T-helper 1 cell treated with Interleukin-12 subunit alpha and Interleukin-12 subunit beta and Interleukin-4 antibody, amounts not matched to agents 30 μg/mL and 1 μg/mL, for 36 hours (primary cell): Measurements from ENCODE around the gene MCC.

Experiments
- H3K27ac Mint-ChIP-seq: one replicate; pipeline ENCODE4 v1.8.0; 2021; ENCODE audit warnings: mild to moderate bottlenecking, mixed read lengths
- H3K27me3 Mint-ChIP-seq: one replicate; pipeline ENCODE4 v1.8.0; 2021; ENCODE audit warnings: low read depth, mixed read lengths
- H3K36me3 Mint-ChIP-seq: one replicate; pipeline ENCODE4 v1.8.0; 2021; ENCODE audit warnings: low read depth, mixed read lengths
- H3K4me1 Mint-ChIP-seq: one replicate; pipeline ENCODE4 v1.8.0; 2021; ENCODE audit warnings: low read depth, mixed read lengths
- H3K4me3 Mint-ChIP-seq: one replicate; pipeline ENCODE4 v1.8.0; 2021; ENCODE audit warnings: mild to moderate bottlenecking, moderate library complexity, mixed read lengths
- H3K9me3 Mint-ChIP-seq: one replicate; pipeline ENCODE4 v1.8.0; 2021; ENCODE audit warnings: mixed read lengths

Gene MCC

GRCh38 chr5:113140837-113141671, 347.2 kb downstream of the MCC start:
- no peak overlapping the region for H3K4me3 Mint-ChIP-seq
- no peak overlapping the region for H3K27ac Mint-ChIP-seq
- no peaks in the 10 kb centered on the region for H3K36me3 Mint-ChIP-seq
- peaks cover 3% of the 10 kb centered on the region for H3K27me3 Mint-ChIP-seq
- H3K4me1 Mint-ChIP-seq = no peaks in the 10 kb centered on the region
- no peaks in the 10 kb centered on the region for H3K9me3 Mint-ChIP-seq

GRCh38 chr5:113133211-113133975, 354.9 kb downstream of the MCC start:
- Mint-ChIP-seq H3K9me3 (peaks cover 12% of the 10 kb centered on the region), H3K27ac (no peak overlapping the region), H3K4me3 (no peak overlapping the region), H3K36me3 (no peaks in the 10 kb centered on the region), H3K27me3 (peaks cover 6% of the 10 kb centered on the region), H3K4me1 (no peaks in the 10 kb centered on the region)

DNA sequence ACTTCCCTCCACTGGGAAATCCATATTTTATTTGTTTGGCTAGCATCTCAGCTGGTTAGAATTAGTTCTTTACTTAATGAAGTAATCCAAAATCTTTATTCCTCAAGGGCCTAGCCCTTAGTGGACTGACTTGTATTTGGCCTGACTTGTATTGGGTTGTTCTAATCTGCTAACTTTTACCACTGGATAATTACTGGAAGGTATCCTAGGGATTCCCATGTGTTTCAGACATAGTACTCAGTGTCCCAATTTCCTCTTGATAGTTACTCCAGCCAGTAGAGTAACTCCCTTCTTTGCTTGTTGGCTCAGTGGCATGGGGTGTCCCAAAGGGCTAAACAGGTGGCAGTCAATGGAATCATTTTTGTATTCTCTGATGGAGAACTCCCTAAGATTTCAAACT, 355.7 kb downstream of the MCC start:
- H3K27me3 Mint-ChIP-seq = peaks cover 10% of the 10 kb centered on the region
- H3K36me3 Mint-ChIP-seq = no peaks in the 10 kb centered on the region
- H3K4me3 Mint-ChIP-seq = no peak overlapping the region
- H3K9me3 Mint-ChIP-seq = peaks cover 12% of the 10 kb centered on the region
- no peak overlapping the region for H3K27ac Mint-ChIP-seq
- H3K4me1 Mint-ChIP-seq = no peaks in the 10 kb centered on the region

GRCh38 chr5:113128641-113129330, 359.5 kb downstream of the MCC start:
- Mint-ChIP-seq H3K27ac (no peak overlapping the region), H3K36me3 (no peaks in the 10 kb centered on the region), H3K4me3 (no peak overlapping the region), H3K27me3 (peaks cover 11% of the 10 kb centered on the region), H3K9me3 (peaks cover 12% of the 10 kb centered on the region), H3K4me1 (no peaks in the 10 kb centered on the region)

DNA sequence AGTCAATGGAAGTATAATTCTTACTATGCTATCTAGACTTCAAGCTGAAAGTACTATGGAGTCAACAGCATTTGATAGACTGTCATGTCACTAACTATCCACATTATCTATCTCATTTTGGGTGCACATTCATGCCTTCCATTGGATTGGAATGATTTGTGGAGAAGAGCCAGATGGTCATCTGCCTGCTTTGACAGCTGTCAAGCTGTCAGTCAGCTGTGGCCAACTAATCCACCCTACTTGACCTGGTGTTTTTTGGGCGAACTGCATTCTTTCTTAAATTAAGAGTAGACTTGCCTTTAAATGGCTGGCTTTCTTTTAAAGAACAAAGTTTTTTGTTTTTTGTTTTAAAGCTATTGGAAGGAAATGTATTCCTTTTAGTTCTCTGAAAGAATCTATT, 360.2 kb downstream of the MCC start:
- no peak overlapping the region for H3K4me3 Mint-ChIP-seq

GRCh38 chr5:113127021-113127420, 361.2 kb downstream of the MCC start:
- Mint-ChIP-seq H3K4me3 (no peak overlapping the region), H3K9me3 (peaks cover 12% of the 10 kb centered on the region), H3K36me3 (no peaks in the 10 kb centered on the region), H3K4me1 (no peaks in the 10 kb centered on the region), H3K27me3 (peaks cover 14% of the 10 kb centered on the region), H3K27ac (no peak overlapping the region)

More for the DNA sequence above, 360.2 kb downstream of the MCC start:
- peaks cover 12% of the 10 kb centered on the region for H3K9me3 Mint-ChIP-seq
- no peaks in the 10 kb centered on the region for H3K36me3 Mint-ChIP-seq
- peaks cover 14% of the 10 kb centered on the region for H3K27me3 Mint-ChIP-seq
- H3K27ac Mint-ChIP-seq = no peak overlapping the region
- no peaks in the 10 kb centered on the region for H3K4me1 Mint-ChIP-seq

DNA sequence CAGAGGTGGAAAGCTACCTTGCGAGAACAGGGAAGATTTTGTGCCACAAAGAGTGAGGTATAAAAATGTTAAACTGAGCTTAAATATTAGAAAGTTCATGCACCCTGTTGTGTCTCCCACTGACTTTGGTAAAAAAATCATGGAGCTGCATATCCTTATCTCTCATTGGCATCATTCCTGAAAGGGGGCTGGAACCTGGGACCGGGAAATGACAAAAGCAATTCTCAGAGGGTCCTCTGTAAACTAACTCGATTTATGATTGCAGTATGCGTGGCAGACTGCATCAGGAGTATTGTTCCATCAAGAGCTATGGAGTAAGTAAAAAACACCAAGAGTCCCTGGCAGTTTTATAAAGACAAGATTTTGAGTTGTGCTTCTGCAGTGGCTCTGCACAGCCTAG, 362.9 kb downstream of the MCC start:
- Mint-ChIP-seq H3K27me3 (peaks cover 14% of the 10 kb centered on the region), H3K4me1 (no peaks in the 10 kb centered on the region), H3K27ac (no peak overlapping the region), H3K4me3 (no peak overlapping the region), H3K9me3 (peaks cover 12% of the 10 kb centered on the region), H3K36me3 (no peaks in the 10 kb centered on the region)

GRCh38 chr5:113124914-113125313, 363.3 kb downstream of the MCC start:
- peaks cover 11% of the 10 kb centered on the region for H3K9me3 Mint-ChIP-seq
- H3K27ac Mint-ChIP-seq = no peak overlapping the region
- H3K36me3 Mint-ChIP-seq = no peaks in the 10 kb centered on the region
- no peaks in the 10 kb centered on the region for H3K4me1 Mint-ChIP-seq
- peaks cover 14% of the 10 kb centered on the region for H3K27me3 Mint-ChIP-seq
- no peak overlapping the region for H3K4me3 Mint-ChIP-seq

- H3K9me3 Mint-ChIP-seq = peaks cover 6% of the 10 kb centered on the region
- H3K4me3 Mint-ChIP-seq = no peak overlapping the region
- no peaks in the 10 kb centered on the region for H3K36me3 Mint-ChIP-seq
- no peak overlapping the region for H3K27ac Mint-ChIP-seq
- no peaks in the 10 kb centered on the region for H3K4me1 Mint-ChIP-seq
- H3K27me3 Mint-ChIP-seq = peaks cover 14% of the 10 kb centered on the region
Observed at GRCh38 chr5:113124265-113124664, 364.0 kb downstream of the MCC start.

DNA sequence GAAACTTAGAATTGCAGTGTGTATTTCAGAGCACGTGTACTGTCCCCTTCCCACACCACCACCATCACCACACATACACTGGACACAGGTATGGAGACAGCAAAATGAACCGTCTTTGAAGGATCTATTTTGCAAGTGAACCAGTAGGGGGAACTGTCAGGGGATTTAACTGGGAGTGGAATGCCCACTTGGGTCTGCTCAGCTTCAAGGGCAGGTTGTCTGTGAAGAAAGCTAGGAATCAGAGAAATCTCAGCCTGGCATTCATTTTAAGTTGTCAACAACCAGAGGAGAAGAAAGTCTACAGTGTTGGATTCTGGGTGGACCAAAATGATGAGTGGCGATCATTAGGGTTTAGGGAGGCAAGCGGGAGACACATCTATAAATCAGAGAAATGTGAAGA, 364.6 kb downstream of the MCC start:
- Mint-ChIP-seq H3K27ac (no peak overlapping the region), H3K9me3 (no peaks in the 10 kb centered on the region), H3K4me3 (no peak overlapping the region), H3K27me3 (peaks cover 14% of the 10 kb centered on the region), H3K4me1 (no peaks in the 10 kb centered on the region), H3K36me3 (no peaks in the 10 kb centered on the region)

- no peaks in the 10 kb centered on the region for H3K4me1 Mint-ChIP-seq
- H3K36me3 Mint-ChIP-seq = no peaks in the 10 kb centered on the region
- no peaks in the 10 kb centered on the region for H3K9me3 Mint-ChIP-seq
- H3K27ac Mint-ChIP-seq = no peak overlapping the region
- peaks cover 9% of the 10 kb centered on the region for H3K27me3 Mint-ChIP-seq
- H3K4me3 Mint-ChIP-seq = no peak overlapping the region
Observed at GRCh38 chr5:113122053-113122452, 366.2 kb downstream of the MCC start.

GRCh38 chr5:113119246-113119924, 368.9 kb downstream of the MCC start:
- Mint-ChIP-seq H3K9me3 (no peaks in the 10 kb centered on the region), H3K27me3 (peaks cover 6% of the 10 kb centered on the region), H3K4me3 (no peak overlapping the region), H3K27ac (no peak overlapping the region), H3K4me1 (no peaks in the 10 kb centered on the region), H3K36me3 (no peaks in the 10 kb centered on the region)

DNA sequence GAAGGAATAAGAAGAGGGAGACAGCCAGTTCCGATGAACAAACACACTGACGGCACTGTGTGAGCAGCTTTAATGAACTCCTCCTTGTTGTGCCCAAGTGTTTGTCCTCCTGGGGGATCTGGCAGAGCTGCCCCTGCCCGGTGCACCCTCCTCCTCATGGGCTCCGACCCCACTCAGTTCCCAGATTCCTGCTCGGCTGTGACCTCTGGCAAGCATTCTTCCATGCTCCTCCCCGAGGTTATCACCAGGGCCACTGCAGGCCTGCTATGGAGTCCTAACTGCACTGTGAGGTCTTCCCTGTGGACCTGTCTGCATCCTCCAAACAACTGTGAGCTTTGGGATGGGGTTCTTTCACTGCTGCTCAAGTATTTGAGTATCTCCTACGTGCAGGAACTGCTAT, 369.5 kb downstream of the MCC start:
- peaks cover 4% of the 10 kb centered on the region for H3K27me3 Mint-ChIP-seq
- no peaks in the 10 kb centered on the region for H3K4me1 Mint-ChIP-seq
- H3K4me3 Mint-ChIP-seq = no peak overlapping the region
- no peaks in the 10 kb centered on the region for H3K9me3 Mint-ChIP-seq
- H3K27ac Mint-ChIP-seq = no peak overlapping the region
- H3K36me3 Mint-ChIP-seq = no peaks in the 10 kb centered on the region

DNA sequence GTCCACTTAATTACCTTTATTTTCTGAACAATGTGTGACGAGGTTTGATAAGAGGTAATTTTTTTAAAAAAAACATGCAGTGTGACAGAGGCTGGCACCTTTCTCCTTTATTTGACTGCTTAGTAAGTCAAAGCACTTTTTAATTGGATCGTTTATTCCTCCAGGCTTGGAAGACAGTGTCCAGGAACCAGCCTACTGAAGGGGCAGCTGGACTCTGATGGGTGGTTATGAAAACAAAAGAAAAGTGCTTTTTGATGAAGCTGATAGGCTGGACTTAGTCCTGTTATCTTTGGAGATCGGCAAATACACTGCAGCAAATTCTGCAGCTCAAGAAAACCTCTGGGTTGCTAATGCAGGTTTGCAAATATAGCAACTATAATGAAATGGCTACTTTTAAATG, 370.0 kb downstream of the MCC start:
- no peak overlapping the region for H3K4me3 Mint-ChIP-seq
- no peaks in the 10 kb centered on the region for H3K4me1 Mint-ChIP-seq
- H3K27me3 Mint-ChIP-seq = no peaks in the 10 kb centered on the region
- H3K9me3 Mint-ChIP-seq = no peaks in the 10 kb centered on the region
- no peak overlapping the region for H3K27ac Mint-ChIP-seq
- no peaks in the 10 kb centered on the region for H3K36me3 Mint-ChIP-seq
